ENCODE measurements around the gene EDC4.
"Not testable (repeated sequence)": the region's sequence is repeated elsewhere in the genome, so short reads cannot be mapped to it uniquely, and the experiment has no call there.

Gene EDC4

DNA sequence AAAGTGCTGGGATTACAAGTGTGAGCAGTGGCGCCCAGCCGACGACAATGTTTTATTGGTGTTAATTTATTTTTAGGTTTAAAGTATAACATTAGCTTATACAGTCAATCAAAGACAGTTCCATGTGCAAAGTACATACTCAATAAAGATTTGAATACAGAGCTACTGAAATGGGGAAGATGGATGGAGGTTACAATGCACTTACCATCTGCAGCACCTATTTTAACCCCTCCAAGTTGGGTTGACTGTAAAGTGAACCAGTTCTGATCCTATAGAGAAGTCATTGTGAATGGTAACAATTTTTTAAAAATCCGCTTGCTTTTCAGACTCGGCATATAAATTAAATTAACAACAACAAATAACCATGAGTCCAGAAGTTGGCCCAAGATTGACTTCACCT is 19.5 kb downstream of the EDC4 start:
- Mint-ChIP-seq H3K9me3 (no peaks in the 10 kb centered on the region), H3K4me1 (peaks cover 17% of the 10 kb centered on the region), H3K27ac (peak overlapping the region; percentile 56), H3K4me3 (peak overlapping the region; percentile 97), H3K36me3 (no peaks in the 10 kb centered on the region), H3K27me3 (no peaks in the 10 kb centered on the region)
- DNase-seq (ENCODE audit: low spot score in 2 of 2) (no peak), ATAC-seq (ENCODE audit: low read depth) (no peak)

DNA sequence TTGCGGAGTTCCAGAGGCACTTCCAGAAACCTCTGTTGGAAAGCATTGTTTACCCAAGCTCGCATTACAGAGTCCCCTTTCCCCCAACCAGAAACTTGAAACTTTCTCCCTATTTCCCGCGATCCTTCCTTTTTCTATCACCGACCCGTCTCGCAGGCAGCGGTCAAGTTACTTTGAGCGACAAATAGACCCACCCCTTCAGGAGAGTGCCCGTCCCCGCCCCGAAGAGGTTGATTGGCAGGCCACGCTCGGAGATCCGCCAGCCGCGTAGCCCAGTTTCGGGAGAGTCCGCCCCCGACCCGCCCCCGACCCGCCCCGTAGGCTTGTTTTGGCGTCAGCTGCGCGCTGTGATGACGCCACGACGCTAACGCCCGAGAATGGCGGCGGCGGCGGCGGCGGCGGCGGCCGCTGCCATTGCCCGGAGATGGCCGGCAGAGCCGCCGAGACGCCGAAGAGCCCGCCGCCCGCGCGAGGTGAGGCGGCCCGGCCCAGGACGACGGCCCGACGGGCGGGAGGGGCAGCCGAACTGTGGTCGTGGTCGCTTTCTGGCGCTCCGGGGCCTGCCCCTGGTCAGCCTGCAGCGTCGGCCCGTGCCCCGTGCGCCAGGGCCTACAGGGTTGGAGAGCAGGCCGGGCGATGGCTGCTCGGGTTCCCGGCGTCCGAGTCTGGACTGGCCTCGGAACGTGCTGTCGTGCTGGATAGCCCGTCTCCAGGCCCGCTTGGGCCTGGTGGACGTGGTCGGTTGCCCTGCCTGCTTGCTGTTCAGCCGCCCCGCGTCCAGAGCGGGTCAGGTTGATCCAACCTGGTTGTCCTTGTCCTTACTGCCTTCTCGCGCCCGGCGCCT is 20.3 kb downstream of the EDC4 start, which contains the start of gene PSKH1:
PSKH1 (plus strand) TSS at position 356 of the 844 bp plus-strand sequence. CDS start 15,496 bp downstream, outside the sequence.
- DNase-seq (ENCODE audit: low spot score in 2 of 2) (peak; percentile 73 to 84), ATAC-seq (ENCODE audit: low read depth) (peak; percentile 98)
- H3K9me3 Mint-ChIP-seq = no peaks in the 10 kb centered on the region
- H3K4me3 Mint-ChIP-seq = peak within 1 kb of the TSS; percentile 97
- no peaks in the 10 kb centered on the region for H3K36me3 Mint-ChIP-seq
- H3K27me3 Mint-ChIP-seq = no peaks in the 10 kb centered on the region
- H3K27ac Mint-ChIP-seq = peak within 1 kb of the TSS; percentile 88
- H3K4me1 Mint-ChIP-seq = peaks cover 17% of the 10 kb centered on the region

DNA sequence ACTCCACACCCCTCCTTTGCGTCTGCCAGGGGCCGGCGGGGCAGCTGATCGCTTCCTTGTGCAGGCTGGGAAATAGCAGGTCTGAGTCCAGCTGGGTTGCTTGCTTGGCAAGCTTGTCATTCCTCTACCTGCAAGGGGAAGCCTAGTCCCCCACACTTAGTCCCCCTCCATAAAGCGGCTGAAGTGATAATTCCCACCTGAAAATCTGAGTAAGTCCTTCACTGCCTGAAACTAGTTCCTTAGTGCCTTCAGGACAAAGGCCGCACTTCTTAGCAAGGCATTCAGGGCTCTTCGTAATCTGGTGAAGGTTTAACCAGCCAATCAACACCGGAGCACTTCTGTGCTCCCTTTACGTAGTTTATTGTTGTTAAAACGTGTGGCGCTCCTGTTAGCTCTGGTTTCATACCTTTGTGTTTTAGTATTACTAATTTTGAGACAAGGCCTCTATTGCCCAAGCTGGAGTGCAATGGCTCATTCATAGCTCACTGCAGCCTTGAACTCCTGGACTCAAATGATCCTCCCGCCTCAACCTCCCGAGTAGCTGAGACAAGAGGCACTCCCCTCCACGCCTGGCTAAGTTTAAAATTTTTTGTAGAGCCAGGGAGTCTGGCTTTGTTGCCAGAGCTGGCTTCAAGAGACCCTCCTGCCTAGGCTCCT is 21.0 kb downstream of the EDC4 start:
- DNase-seq (ENCODE audit: low spot score in 2 of 2) = no peak
- Mint-ChIP-seq H3K27ac (peak overlapping the region; percentile 88), H3K36me3 (no peaks in the 10 kb centered on the region), H3K27me3 (no peaks in the 10 kb centered on the region), H3K4me1 (peaks cover 17% of the 10 kb centered on the region), H3K4me3 (peak overlapping the region; percentile 97), H3K9me3 (no peaks in the 10 kb centered on the region)
- ATAC-seq (ENCODE audit: low read depth) = no peak

DNA sequence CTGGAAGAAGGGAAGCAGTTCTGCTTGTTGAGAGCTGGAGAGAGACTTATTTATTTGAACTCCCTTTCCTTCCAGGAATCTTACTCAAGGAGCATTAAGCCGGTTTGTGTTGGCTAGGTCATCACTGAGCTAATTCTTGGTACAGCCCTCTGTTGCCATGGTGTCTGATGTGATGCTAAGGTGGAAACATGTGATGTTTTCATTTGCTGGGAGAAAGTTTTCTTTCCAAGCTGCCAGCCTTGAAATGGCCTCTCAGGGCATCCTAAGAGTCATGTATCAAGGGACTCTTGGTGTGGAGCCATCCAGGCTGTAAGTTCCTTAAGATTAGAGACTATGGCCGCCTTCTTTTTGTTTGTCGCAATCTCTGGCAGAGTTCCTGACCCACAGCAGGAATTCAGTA is 24.4 kb downstream of the EDC4 start:
- no peaks in the 10 kb centered on the region for H3K9me3 Mint-ChIP-seq
- peaks cover 23% of the 10 kb centered on the region for H3K4me1 Mint-ChIP-seq
- ATAC-seq (ENCODE audit: low read depth) (no peak), DNase-seq (ENCODE audit: low spot score in 2 of 2) (no peak)
- H3K27me3 Mint-ChIP-seq = no peaks in the 10 kb centered on the region
- no peak overlapping the region for H3K27ac Mint-ChIP-seq
- H3K4me3 Mint-ChIP-seq = no peak overlapping the region
- H3K36me3 Mint-ChIP-seq = no peaks in the 10 kb centered on the region

DNA sequence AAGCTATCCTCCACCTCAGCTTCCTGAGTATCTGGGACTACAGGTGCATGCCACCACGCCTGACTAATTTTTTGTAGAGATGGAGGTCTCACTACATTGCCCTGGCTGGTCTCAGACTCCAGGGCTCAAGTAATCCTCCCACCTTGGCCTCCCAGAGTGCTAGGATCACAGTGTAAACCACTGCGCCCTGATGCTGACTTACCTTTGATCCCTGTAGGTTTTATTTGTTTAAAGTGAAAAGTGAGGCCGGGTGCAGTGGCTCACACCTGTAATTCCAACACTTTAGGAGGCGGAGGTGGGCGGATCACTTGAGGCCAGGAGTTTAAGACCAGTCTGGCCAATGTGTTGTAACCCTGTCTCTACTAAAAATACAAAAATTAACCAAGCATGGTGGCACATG is 28.9 kb downstream of the EDC4 start:
- ATAC-seq (ENCODE audit: low read depth) (no peak), DNase-seq (ENCODE audit: low spot score in 2 of 2) (no peak)
- H3K27me3 Mint-ChIP-seq = no peaks in the 10 kb centered on the region
- peaks cover 7% of the 10 kb centered on the region for H3K36me3 Mint-ChIP-seq
- H3K4me1 Mint-ChIP-seq = peaks cover 13% of the 10 kb centered on the region
- no peak overlapping the region for H3K4me3 Mint-ChIP-seq
- H3K27ac Mint-ChIP-seq = no peak overlapping the region
- H3K9me3 Mint-ChIP-seq = no peaks in the 10 kb centered on the region

DNA sequence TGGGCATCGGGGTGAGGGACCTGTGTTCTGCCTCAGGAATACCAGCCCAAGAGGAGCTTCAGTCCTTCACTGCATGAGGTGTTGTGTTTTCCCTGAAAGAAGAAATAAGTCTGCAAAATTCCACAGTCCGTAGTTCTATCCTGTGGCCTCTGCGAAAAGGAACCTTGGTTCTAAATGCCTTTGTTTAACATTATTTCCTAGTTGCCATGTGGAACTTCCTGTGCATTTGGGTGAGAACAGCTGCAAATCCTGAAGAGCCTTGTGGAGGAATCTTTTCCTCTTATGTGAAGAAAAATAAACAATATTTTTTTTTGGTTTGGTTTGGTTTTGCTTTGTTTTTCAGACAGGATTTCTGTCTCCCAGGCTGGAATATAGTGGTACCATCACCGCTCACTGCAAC is 30.0 kb downstream of the EDC4 start:
- Mint-ChIP-seq H3K4me3 (no peak overlapping the region), H3K27ac (no peak overlapping the region), H3K9me3 (no peaks in the 10 kb centered on the region), H3K36me3 (peaks cover 9% of the 10 kb centered on the region), H3K27me3 (no peaks in the 10 kb centered on the region), H3K4me1 (peaks cover 11% of the 10 kb centered on the region)
- ATAC-seq (ENCODE audit: low read depth) (no peak), DNase-seq (ENCODE audit: low spot score in 2 of 2) (no peak)

DNA sequence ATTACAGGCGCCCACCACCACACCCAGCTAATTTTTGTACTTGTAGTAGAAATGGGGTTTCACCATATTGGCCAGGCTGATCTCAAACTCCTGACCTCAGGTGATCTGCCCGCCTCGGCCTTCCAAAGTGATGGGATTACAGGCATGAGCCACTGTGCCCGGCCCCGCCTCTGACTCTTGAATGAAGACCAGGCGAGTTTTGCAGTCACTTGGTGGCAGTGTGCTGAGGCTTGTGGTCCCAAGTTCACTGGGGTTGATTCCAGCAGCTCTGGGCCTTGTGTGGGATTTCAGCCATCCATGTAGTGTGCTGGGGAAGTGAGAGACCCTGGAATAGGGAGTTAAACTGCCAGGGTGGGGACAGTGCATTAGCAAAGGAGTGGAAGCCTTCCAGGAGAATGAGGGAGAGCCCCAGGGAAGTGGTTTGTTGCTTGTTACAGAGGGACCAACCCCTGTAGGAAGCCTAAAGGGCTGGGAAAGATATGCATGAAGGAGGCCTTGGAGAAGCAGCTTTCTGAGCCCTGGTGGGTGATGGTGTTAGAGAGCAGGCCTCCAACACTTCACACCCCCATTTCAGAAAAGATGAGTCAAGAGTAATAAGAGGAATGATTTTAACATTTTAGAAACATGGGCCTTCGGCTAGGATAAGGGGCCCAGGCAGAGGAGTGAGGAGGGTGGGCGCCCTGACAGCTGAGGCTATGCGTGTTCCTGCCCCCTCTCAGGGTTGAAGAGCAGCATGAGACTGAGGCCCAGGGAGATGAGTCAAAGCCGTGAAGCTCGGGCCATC is 34.7 kb downstream of the EDC4 start:
- no peaks in the 10 kb centered on the region for H3K9me3 Mint-ChIP-seq
- H3K27ac Mint-ChIP-seq = no peak overlapping the region
- peaks cover 17% of the 10 kb centered on the region for H3K36me3 Mint-ChIP-seq
- peaks cover 8% of the 10 kb centered on the region for H3K4me1 Mint-ChIP-seq
- ATAC-seq (ENCODE audit: low read depth) (no peak), DNase-seq (ENCODE audit: low spot score in 2 of 2) (no peak)
- no peaks in the 10 kb centered on the region for H3K27me3 Mint-ChIP-seq
- H3K4me3 Mint-ChIP-seq = no peak overlapping the region

DNA sequence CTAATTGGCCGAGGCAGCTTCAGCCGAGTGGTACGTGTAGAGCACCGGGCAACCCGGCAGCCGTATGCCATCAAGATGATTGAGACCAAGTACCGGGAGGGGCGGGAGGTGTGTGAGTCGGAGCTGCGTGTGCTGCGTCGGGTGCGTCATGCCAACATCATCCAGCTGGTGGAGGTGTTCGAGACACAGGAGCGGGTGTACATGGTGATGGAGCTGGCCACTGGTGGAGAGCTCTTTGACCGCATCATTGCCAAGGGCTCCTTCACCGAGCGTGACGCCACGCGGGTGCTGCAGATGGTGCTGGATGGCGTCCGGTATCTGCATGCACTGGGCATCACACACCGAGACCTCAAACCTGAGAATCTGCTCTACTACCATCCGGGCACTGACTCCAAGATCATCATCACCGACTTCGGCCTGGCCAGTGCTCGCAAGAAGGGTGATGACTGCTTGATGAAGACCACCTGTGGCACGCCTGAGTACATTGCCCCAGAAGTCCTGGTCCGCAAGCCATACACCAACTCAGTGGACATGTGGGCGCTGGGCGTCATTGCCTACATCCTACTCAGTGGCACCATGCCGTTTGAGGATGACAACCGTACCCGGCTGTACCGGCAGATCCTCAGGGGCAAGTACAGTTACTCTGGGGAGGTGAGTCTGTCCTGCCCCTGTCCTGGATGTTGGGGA is 36.3 kb downstream of the EDC4 start:
- Mint-ChIP-seq H3K36me3 (peaks cover 14% of the 10 kb centered on the region), H3K4me1 (peaks cover 8% of the 10 kb centered on the region), H3K4me3 (no peak overlapping the region), H3K27me3 (no peaks in the 10 kb centered on the region), H3K9me3 (no peaks in the 10 kb centered on the region), H3K27ac (no peak overlapping the region)
- ATAC-seq (ENCODE audit: low read depth) = no peak
- DNase-seq (ENCODE audit: low spot score in 2 of 2) = no peak

DNA sequence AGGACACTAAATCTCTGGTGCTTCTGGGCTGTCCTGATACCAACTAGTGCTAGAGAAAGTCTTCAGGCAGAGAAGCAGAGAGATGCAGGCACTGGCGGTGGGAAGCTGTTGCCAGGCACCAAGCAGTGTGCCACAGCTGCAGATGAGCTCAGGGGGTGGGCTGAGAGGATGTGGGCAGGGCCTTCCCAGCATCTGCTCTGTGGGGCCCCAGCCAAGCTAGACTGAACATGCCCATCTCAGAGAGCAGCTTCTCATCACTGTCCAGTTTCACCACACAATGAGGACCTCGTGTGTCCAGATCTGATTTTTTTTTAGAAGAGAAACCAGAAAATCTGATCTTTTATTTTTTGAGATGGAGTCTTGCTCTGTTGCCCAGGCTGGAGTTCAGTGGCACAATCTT is 37.3 kb downstream of the EDC4 start:
- Mint-ChIP-seq H3K9me3 (no peaks in the 10 kb centered on the region), H3K27me3 (no peaks in the 10 kb centered on the region), H3K36me3 (peaks cover 14% of the 10 kb centered on the region), H3K4me3 (no peak overlapping the region), H3K27ac (no peak overlapping the region), H3K4me1 (peaks cover 9% of the 10 kb centered on the region)
- DNase-seq (ENCODE audit: low spot score in 2 of 2) (no peak), ATAC-seq (ENCODE audit: low read depth) (peak; percentile 32)

DNA sequence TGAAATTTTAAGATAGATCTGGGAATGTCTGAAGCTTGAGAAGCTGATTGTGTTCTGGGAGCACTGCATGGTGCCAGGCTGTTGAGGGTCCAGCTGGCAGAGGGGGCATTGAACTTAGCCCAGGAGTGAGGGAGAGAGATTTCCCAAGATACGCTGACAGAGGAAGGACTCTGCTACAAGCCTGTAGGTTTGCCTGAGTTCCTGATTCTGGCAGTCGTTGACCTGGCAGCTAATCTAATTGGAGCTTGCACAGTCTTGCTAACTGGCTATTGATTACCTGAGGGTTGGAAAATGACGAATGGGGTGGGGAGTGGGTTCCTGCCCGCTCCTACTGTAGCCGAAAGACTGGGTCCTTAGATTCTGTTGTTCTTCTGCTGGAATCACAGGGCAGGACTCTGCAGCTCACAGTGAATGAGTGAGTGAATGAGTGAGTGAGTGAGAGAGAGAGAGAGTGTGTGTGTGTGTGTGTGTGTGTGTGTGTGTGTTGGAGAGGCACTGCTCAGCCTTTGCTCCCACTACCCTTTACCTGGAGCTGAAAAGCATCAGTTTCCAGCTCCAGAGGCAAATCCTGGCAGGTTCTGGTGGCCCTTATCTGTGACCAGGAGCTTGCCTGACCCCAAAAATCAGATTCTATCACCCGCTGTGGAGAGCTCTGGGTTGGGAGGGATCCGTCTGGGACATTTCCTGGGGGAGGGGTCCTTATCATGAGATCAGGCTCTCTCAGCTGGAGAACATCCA is 42.1 kb downstream of the EDC4 start:
- Mint-ChIP-seq H3K4me1 (peaks cover 16% of the 10 kb centered on the region), H3K36me3 (peaks cover 6% of the 10 kb centered on the region), H3K27me3 (no peaks in the 10 kb centered on the region), H3K27ac (no peak overlapping the region), H3K4me3 (no peak overlapping the region), H3K9me3 (no peaks in the 10 kb centered on the region)
- ATAC-seq (ENCODE audit: low read depth) = no peak
- DNase-seq (ENCODE audit: low spot score in 2 of 2) = no peak

DNA sequence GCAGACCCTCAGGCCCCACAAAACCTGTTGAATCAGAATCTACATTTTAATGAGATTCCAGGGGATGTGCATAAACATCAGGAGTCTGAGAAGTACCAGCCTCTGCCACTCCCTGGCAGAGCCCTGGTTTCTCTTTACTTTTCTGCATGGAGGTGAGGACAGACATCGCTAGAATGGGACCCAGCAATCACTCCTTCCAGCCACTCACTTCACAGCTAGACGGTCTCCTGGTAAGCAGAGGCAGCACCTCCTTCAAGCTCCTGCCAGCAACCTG is 42.6 kb downstream of the EDC4 start:
- H3K4me1 Mint-ChIP-seq = peaks cover 16% of the 10 kb centered on the region
- not testable (repeated sequence) for H3K27ac Mint-ChIP-seq; H3K27me3 Mint-ChIP-seq; H3K36me3 Mint-ChIP-seq; H3K4me3 Mint-ChIP-seq; DNase-seq (ENCODE audit: low spot score in 2 of 2); ATAC-seq (ENCODE audit: low read depth); H3K9me3 Mint-ChIP-seq

DNA sequence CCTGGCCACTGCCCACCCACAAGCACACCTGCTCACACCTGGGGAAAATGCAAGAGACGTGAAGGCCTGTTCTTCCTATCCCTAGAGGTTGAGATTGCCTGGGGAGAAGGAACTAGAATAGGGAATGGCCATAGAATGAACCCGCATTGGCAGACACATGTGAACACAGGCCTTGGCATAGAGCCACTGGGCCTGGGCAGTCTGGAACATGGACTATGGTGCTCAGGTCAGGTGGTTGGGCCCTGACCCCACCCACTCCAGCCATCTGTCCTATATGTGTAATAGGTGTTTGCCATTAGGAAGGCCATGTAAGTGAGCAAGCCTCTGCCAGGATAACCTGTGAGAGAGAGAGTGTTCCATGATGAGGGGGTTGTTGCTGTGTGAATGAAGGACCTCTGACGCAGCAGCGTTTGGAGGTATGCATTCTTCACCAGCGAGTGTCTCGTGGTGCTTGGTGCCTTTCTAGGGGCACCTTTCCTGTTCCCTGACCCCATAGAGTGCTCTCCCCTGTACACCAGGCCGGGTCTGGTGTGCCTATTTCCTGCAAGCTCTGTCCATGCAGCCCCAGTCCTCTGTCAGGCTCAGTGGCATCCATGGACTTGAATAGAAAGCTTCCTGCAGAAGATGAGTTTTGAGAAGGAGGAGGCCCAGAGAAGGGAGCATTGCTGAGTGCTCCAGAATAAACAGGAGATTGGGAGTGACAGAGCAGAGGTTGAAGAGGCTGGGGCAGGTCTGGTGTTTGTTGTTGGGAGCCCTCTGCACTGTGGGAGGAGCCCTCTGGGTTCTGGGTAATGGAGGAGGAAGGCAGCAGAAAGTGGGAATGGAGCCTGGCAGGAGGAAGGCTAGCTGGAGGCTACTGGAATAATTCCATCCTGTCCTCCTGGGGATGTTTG is 43.2 kb downstream of the EDC4 start:
- DNase-seq (ENCODE audit: low spot score in 2 of 2) (no peak), ATAC-seq (ENCODE audit: low read depth) (no peak)
- peaks cover 16% of the 10 kb centered on the region for H3K4me1 Mint-ChIP-seq
- no peak overlapping the region for H3K27ac Mint-ChIP-seq
- peaks cover 6% of the 10 kb centered on the region for H3K36me3 Mint-ChIP-seq
- H3K27me3 Mint-ChIP-seq = no peaks in the 10 kb centered on the region
- H3K4me3 Mint-ChIP-seq = no peak overlapping the region
- no peaks in the 10 kb centered on the region for H3K9me3 Mint-ChIP-seq

Measured in memory B cell (primary cell).